Calu3 (cell line): ENCODE data around the gene MBNL2. TPM values are rescaled to one million over a fixed set of nuclear protein-coding genes. Genes with fewer than 3 reads are reported as not detected.

ENCODE experiments used
- BruUV-seq: library from RNA; stranded (reverse); fragments of 400-500 nt; replicated peaks from 2 replicates; lab custom pipeline; 2021; lab: Mats Ljungman, UMichigan
- CTCF ChIA-PET: fragments of 300-600 bp; sonication (Branson Sonifier 250); formaldehyde crosslinking; loops from one replicate; lab custom pipeline; 2022; ENCODE audit warnings: antibody characterized with exemption; lab: Charles Lee
- DNase-seq: peaks from one replicate; pipeline ENCODE4 v3.0.0; 2022
- H3K27ac Mint-ChIP-seq: one replicate; pipeline ENCODE4 v1.8.0; 2022; ENCODE audit warnings: mixed read lengths; ENCODE audit not compliant: unreplicated experiment
- H3K27me3 Mint-ChIP-seq: one replicate; pipeline ENCODE4 v1.8.0; 2022; ENCODE audit warnings: mixed read lengths; ENCODE audit not compliant: unreplicated experiment
- H3K36me3 Mint-ChIP-seq: one replicate; pipeline ENCODE4 v1.8.0; 2022; ENCODE audit warnings: mild to moderate bottlenecking, moderate library complexity, mixed read lengths; ENCODE audit not compliant: insufficient read depth, unreplicated experiment
- H3K4me1 Mint-ChIP-seq: one replicate; pipeline ENCODE4 v1.8.0; 2022; ENCODE audit warnings: mild to moderate bottlenecking, low read depth, mixed read lengths; ENCODE audit not compliant: unreplicated experiment
- H3K4me3 Mint-ChIP-seq: one replicate; pipeline ENCODE4 v1.8.0; 2022; ENCODE audit warnings: mild to moderate bottlenecking, low read depth, moderate library complexity, mixed read lengths; ENCODE audit not compliant: unreplicated experiment
- H3K9me3 Mint-ChIP-seq: one replicate; pipeline ENCODE4 v1.8.0; 2022; ENCODE audit warnings: low read depth, mixed read lengths; ENCODE audit not compliant: unreplicated experiment
- CTCF ChIP-seq: fragments of 200-600 bp; IDR thresholded peaks from one replicate; pipeline ENCODE4 v1.8.0; 2022; ENCODE audit warnings: antibody characterized with exemption; ENCODE audit not compliant: unreplicated experiment
- intact Hi-C: fragments of 100-400 bp; cut with micrococcal nuclease; formaldehyde crosslinking; loops from one replicate; pipeline ENCODE4 v1.10.0; 2022; ENCODE audit not compliant: unreplicated experiment
- total RNA-seq: library from RNA; stranded (reverse); gene quantifications from 2 replicates; pipeline ENCODE4 v1.2.3, GENCODE V29; 2022

MBNL2 gene
- total RNA-seq, 1 experiment from 2014 or later = 37.1 TPM

GRCh38 chr13:97189928-97190327 is 32.2 kb upstream of the MBNL2 start:
- intact Hi-C loops = loop anchor here (5.0 kb wide), 1 partner anchor 78 kb away; no protein-coding TSS in a partner anchor
- no peaks in the 10 kb centered on the region for H3K27me3 Mint-ChIP-seq
- no peak for DNase-seq
- no peaks in the 10 kb centered on the region for H3K36me3 Mint-ChIP-seq
- peaks cover 2% of the 10 kb centered on the region for H3K9me3 Mint-ChIP-seq
- no peak overlapping the region for H3K4me3 Mint-ChIP-seq
- no peak overlapping the region for H3K27ac Mint-ChIP-seq
- no TSS peak for BruUV-seq
- CTCF ChIA-PET = no interaction called here
- no peak for TF ChIP-seq CTCF
- peaks cover 30% of the 10 kb centered on the region for H3K4me1 Mint-ChIP-seq

GRCh38 chr13:97191142-97191541 is 31.0 kb upstream of the MBNL2 start:
- Mint-ChIP-seq H3K4me3 (no peak overlapping the region), H3K27me3 (no peaks in the 10 kb centered on the region), H3K9me3 (peaks cover 2% of the 10 kb centered on the region), H3K4me1 (peaks cover 37% of the 10 kb centered on the region), H3K27ac (no peak overlapping the region), H3K36me3 (no peaks in the 10 kb centered on the region)
- BruUV-seq = no TSS peak
- intact Hi-C loops = loop anchor here (5.0 kb wide), 1 partner anchor 79 kb away; no protein-coding TSS in a partner anchor
- no peak for DNase-seq
- CTCF ChIA-PET = no interaction called here
- no peak for TF ChIP-seq CTCF

- no peak overlapping the region for H3K4me3 Mint-ChIP-seq
- H3K9me3 Mint-ChIP-seq = peaks cover 2% of the 10 kb centered on the region
- no peaks in the 10 kb centered on the region for H3K27me3 Mint-ChIP-seq
- no TSS peak for BruUV-seq
- CTCF ChIA-PET = no interaction called here
- intact Hi-C loops = loop anchor here (5.0 kb wide), 1 partner anchor 79 kb away; no protein-coding TSS in a partner anchor
- H3K4me1 Mint-ChIP-seq = peaks cover 37% of the 10 kb centered on the region
- H3K27ac Mint-ChIP-seq = no peak overlapping the region
- no peak for TF ChIP-seq CTCF
- no peaks in the 10 kb centered on the region for H3K36me3 Mint-ChIP-seq
- no peak for DNase-seq
Observed at GRCh38 chr13:97191615-97192014, 30.5 kb upstream of the MBNL2 start.

GRCh38 chr13:97192166-97192565 is 30.0 kb upstream of the MBNL2 start:
- peaks cover 2% of the 10 kb centered on the region for H3K9me3 Mint-ChIP-seq
- TF ChIP-seq CTCF = no peak
- no peak for DNase-seq
- H3K36me3 Mint-ChIP-seq = no peaks in the 10 kb centered on the region
- H3K4me1 Mint-ChIP-seq = peaks cover 37% of the 10 kb centered on the region
- CTCF ChIA-PET = no interaction called here
- H3K27me3 Mint-ChIP-seq = no peaks in the 10 kb centered on the region
- H3K27ac Mint-ChIP-seq = peak overlapping the region; percentile 97
- no peak overlapping the region for H3K4me3 Mint-ChIP-seq
- intact Hi-C loops = loop anchor here (5.0 kb wide), 1 partner anchor 80 kb away; no protein-coding TSS in a partner anchor
- no TSS peak for BruUV-seq
